ENCODE results near the gene AGBL4.

- TF ChIP-seq POLR2A (IDR thresholded peaks at IDR 0.05), result no peak
- no peak for TF ChIP-seq POLR2AphosphoS5 (IDR thresholded peaks at IDR 0.05)
- peak in 1 of 3 donors; percentile 14 for TF ChIP-seq CTCF (IDR thresholded peaks at IDR 0.05)
Measured at GRCh38 chr1:48530727-48531351, 1492.9 kb downstream of the AGBL4 start.

Data from breast epithelium (tissue), 3 donors.